NCI-H2029 treated with DMSO at 0.1 percent for 48 hours (cell line): Measurements from ENCODE around the gene OR7A10.

Source experiments
- DNase-seq: peaks from one replicate; lab custom pipeline; 2025; lab: John Stamatoyannopoulos, UW

The OR7A10 gene

GRCh38 chr19:14795078-14795721 is 53.5 kb downstream of the OR7A10 start:
- no peak for DNase-seq

GRCh38 chr19:14792250-14792649 is 56.5 kb downstream of the OR7A10 start:
- DNase-seq = peak; percentile 71
